Upper lobe of left lung (tissue), 6 donors: ENCODE results near the gene KIAA1614. TPM values are rescaled to one million over a fixed set of nuclear protein-coding genes. Genes with fewer than 3 reads are reported as not detected.

Source experiments
- ATAC-seq, 2 donors: fragments of 200-7000 bp; cut with Tn5 transposase; one replicate each; pipeline ENCODE4 v1.9.1; 2022; ENCODE audit warnings: mild to moderate bottlenecking in 2 of 2, moderate library complexity in 2 of 2; ENCODE audit not compliant: low FRiP score in 2 of 2
- DNase-seq, 2 donors: peaks; one replicate each; pipeline ENCODE4 v3.0.0-alpha.2; 2019 to 2020
- H3K27ac ChIP-seq, 4 donors: fragments of 200-600 bp; sonication (generic); one replicate each; pipeline ENCODE4 v1.5.1; 2016 to 2019
- H3K27me3 ChIP-seq, 4 donors: fragments of 200-600 bp; sonication (generic); one replicate each; pipeline ENCODE4 v1.5.1; 2017 to 2019
- H3K36me3 ChIP-seq, 4 donors: fragments of 200-600 bp; sonication (generic); one replicate each; pipeline ENCODE4 v1.5.1; 2016 to 2019
- H3K4me1 ChIP-seq, 4 donors: fragments of 200-600 bp; sonication (generic); one replicate each; pipeline ENCODE4 v1.5.1; 2018 to 2019
- H3K4me3 ChIP-seq, 4 donors: fragments of 200-600 bp; sonication (generic); one replicate each; pipeline ENCODE4 v1.5.1; 2017 to 2019; ENCODE audit warnings: mild to moderate bottlenecking in 2 of 4, moderate library complexity in 1 of 4
- H3K9me3 ChIP-seq, 4 donors: fragments of 200-600 bp; sonication (generic); one replicate each; pipeline ENCODE4 v1.5.1; 2018 to 2019
- EP300 ChIP-seq, 4 donors: sonication (generic); formaldehyde crosslinking; IDR thresholded peaks; one replicate each; pipeline ENCODE4 v1.5.1; 2017; ENCODE audit warnings: antibody characterized with exemption in 4 of 4, control low read depth in 2 of 4
- POLR2A ChIP-seq, 4 donors: fragments of 450-650 bp; IDR thresholded peaks; one replicate each; pipeline ENCODE4 v1.5.1; 2016 to 2017; ENCODE audit warnings: antibody characterized with exemption in 4 of 4, mild to moderate bottlenecking in 2 of 4
- POLR2AphosphoS5 ChIP-seq, 2 donors: sonication (generic); formaldehyde crosslinking; IDR thresholded peaks; one replicate each; pipeline ENCODE4 v1.5.1; 2017; ENCODE audit warnings: antibody characterized with exemption in 2 of 2
- WGBS, 2 donors: methylation state at CpG; one replicate each; pipeline ENCODE4 v1.1.5; 2017 to 2018; 5-methylcytosine and 5-hydroxymethylcytosine counted together
- total RNA-seq, 6 donors: library from RNA; depleted of rRNA in 4 of 6; stranded (reverse); fragments of >200 nt in 4 of 6; gene quantifications; one replicate each; pipeline versions ENCODE4 v1.1.0 to v1.2.1, GENCODE V29; 2016 to 2021
- TF ChIP-seq, protein P1 (sequence below), 6 experiments: fragments of 450-650 bp in 4 of 6; fragments of 200-600 bp in 2 of 6; sonication (generic) in 2 of 6; IDR thresholded peaks; one replicate each; pipeline ENCODE4 v1.5.1; 2016 to 2019; ENCODE audit warnings: antibody characterized with exemption in 6 of 6
- donor health status: DM: no; HTN: no; CAD: no; lungs with moderate emphysema.
- donor health status: DM: no; HTN: yes; CAD: no; lungs with severe emphysema.

KIAA1614 gene
- total RNA-seq, 6 donors from 2014 or later = 0.79 to 11.9 (median 4.4) TPM

DNA sequence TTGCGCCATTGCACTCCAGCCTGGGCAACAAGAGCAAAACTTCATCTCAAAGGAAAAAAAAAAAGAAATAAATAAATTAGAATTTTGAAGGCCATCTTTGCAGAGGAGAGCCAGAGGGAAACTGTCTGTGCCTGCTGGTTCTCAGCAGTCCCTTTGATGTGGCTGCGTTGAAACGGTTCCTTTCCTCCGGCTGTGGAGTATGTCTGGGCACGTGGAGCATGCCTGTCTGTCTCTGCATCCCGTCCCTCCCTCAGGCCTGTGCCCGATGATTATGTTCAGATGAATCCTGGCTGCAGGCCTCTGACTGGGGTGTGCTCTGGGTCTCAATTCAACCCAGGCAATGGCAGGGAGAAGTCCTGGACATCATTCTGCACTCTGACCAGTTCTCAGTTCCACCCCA is 33.4 kb downstream of the KIAA1614 start:
- TF ChIP-seq POLR2A (IDR thresholded peaks at IDR 0.05) (no peak), POLR2AphosphoS5 (IDR thresholded peaks at IDR 0.05) (no peak), EP300 (IDR thresholded peaks at IDR 0.05) (no peak)
- TF ChIP-seq, protein P1, sequence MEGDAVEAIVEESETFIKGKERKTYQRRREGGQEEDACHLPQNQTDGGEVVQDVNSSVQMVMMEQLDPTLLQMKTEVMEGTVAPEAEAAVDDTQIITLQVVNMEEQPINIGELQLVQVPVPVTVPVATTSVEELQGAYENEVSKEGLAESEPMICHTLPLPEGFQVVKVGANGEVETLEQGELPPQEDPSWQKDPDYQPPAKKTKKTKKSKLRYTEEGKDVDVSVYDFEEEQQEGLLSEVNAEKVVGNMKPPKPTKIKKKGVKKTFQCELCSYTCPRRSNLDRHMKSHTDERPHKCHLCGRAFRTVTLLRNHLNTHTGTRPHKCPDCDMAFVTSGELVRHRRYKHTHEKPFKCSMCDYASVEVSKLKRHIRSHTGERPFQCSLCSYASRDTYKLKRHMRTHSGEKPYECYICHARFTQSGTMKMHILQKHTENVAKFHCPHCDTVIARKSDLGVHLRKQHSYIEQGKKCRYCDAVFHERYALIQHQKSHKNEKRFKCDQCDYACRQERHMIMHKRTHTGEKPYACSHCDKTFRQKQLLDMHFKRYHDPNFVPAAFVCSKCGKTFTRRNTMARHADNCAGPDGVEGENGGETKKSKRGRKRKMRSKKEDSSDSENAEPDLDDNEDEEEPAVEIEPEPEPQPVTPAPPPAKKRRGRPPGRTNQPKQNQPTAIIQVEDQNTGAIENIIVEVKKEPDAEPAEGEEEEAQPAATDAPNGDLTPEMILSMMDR (IDR thresholded peaks at IDR 0.05) = no peak
- no peak for ATAC-seq

DNA sequence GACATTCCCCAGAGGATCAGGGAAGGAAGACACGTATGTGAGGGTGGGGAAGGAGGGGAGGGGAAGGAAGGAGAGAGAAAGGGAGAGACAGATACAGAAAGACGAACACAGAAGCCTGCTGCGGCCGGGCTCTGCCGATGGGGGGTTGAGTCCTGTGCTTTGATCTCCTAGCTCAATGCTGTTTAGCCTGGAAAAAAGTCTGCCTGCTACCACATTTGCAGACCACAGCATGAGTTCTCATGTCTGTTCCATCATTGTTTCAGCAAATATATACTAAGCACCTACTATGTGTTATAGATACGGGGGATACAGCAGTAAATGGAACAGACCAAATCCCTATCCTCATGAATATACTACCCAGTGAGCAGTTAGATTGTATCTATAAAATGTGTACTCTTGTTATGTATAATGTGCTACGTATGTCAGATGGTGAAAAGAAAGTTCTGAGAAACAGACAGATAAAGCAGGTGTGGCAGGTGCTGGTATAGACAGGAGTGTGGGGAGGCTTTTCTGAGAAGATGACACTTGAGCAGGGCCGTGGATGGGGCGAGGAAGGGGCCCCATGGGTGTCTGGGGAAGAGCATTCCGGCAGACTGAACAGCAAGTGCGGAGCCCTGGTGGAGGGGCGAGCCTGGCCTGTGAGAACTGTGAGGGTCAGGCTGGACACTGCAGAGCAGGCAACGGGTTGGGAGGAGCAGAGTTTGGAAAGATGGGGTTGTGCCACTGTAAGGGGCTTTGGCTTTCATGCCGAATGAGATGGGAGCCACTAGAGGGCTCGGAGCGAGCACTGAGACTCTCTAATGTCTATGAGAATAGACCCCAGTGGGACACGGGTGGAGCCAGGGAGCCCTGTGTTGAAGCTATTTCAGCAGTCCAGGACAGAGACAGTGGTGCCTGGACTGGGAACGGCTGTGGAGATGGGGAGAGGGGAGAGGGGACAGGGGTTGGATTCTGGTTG is 34.1 kb downstream of the KIAA1614 start:
- Histone ChIP-seq H3K36me3 (peaks cover 0 to 35% (median 18%) of the 10 kb centered on the region in 4 donors), H3K4me1 (peaks cover 0 to 2% (median 0%) of the 10 kb centered on the region in 4 donors), H3K27me3 (no peaks in the 10 kb centered on the region), H3K27ac (no peak overlapping the region), H3K4me3 (no peak overlapping the region), H3K9me3 (peaks cover 0 to 4% (median 0%) of the 10 kb centered on the region in 4 donors)
- ATAC-seq = no peak
- WGBS, 2 donors = 84 to 92% methylated on average over 18 of the region's 18 CpGs
- TF ChIP-seq EP300 (IDR thresholded peaks at IDR 0.05) = no peak
- no peak for TF ChIP-seq POLR2AphosphoS5 (IDR thresholded peaks at IDR 0.05)
- TF ChIP-seq POLR2A (IDR thresholded peaks at IDR 0.05) = no peak
- TF ChIP-seq, protein P1 (IDR thresholded peaks at IDR 0.05) = no peak
- DNase-seq = no peak

More for the DNA sequence above, 33.4 kb downstream of the KIAA1614 start:
- no peak for DNase-seq
- peaks cover 0 to 35% (median 18%) of the 10 kb centered on the region in 4 donors for H3K36me3 ChIP-seq
- peaks cover 0 to 4% (median 0%) of the 10 kb centered on the region in 4 donors for H3K9me3 ChIP-seq
- WGBS, 2 donors = 86 to 87% methylated on average over 7 of the region's 7 CpGs
- H3K4me3 ChIP-seq = no peak overlapping the region
- no peaks in the 10 kb centered on the region for H3K4me1 ChIP-seq
- H3K27ac ChIP-seq = no peak overlapping the region
- no peaks in the 10 kb centered on the region for H3K27me3 ChIP-seq

DNA sequence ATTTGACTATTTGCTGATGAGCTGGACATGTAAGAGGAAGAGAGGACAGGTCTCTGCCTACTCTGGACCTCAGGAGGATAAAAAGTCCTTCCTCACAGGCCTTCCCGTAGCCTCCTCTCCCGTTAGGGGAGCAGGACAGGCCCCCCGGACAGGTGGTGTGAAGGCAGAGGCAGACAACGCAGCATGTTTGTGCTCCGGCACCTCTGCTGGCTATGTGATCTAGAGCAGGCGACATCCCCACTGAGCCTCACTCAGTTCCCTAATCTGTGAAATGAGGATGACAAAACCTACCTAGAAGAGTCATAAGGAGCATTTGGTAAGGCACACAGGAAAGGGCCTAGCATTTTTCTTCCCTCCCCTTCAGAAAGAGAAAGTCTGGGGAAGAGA is 34.8 kb downstream of the KIAA1614 start:
- Histone ChIP-seq H3K27ac (peak overlapping the region in 1 of 4 donors; percentile 53), H3K4me3 (no peak overlapping the region), H3K27me3 (no peaks in the 10 kb centered on the region), H3K9me3 (peaks cover 0 to 4% (median 0%) of the 10 kb centered on the region in 4 donors), H3K36me3 (peaks cover 0 to 35% (median 18%) of the 10 kb centered on the region in 4 donors), H3K4me1 (peaks cover 0 to 6% (median 0%) of the 10 kb centered on the region in 4 donors)
- no peak for DNase-seq
- 80 to 99% methylated on average over 4 to 6 of the region's 6 CpGs for WGBS, 2 donors
- ATAC-seq = no peak
- TF ChIP-seq POLR2AphosphoS5 (IDR thresholded peaks at IDR 0.05) (no peak), POLR2A (IDR thresholded peaks at IDR 0.05) (no peak), EP300 (IDR thresholded peaks at IDR 0.05) (no peak)
- TF ChIP-seq, protein P1 (IDR thresholded peaks at IDR 0.05) = no peak

DNA sequence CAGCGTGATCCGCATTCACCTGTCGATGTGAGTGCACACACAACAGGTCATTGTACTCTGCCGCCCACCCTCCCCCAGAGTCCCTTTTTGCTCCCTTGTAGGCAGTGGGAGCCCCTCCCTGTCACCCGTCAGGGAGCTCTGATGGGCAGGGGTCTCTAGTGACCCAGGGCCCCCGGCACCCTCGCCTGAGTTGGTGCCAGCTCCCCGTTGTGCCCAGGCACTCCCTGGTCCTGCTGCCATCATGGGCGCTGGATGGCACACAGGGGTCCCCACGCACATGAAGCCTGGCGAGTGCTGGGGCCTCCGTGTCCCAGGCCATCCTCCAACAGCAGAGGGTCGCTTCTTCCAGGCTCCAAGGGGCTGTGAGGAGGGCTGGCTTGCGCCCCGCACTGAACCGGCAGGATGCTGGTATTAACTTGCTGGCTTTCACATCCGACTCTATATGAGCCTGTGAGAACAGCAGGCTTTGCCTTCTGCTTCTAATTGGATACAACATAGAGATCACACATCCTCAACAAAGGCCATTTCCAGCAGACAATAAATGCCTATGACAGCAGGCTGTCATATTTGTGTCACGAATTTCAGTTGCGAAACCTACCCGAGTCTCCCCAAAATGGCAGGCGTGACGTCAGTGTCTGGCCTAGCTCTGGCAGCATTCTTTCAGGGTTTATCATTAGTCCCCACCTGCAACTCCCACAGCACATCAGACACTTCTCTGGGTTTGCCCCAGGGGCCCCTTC is 35.4 kb downstream of the KIAA1614 start:
- H3K4me1 ChIP-seq = peaks cover 0 to 6% (median under 1%) of the 10 kb centered on the region in 4 donors
- H3K27me3 ChIP-seq = no peaks in the 10 kb centered on the region
- TF ChIP-seq EP300 (IDR thresholded peaks at IDR 0.05) (no peak), POLR2AphosphoS5 (IDR thresholded peaks at IDR 0.05) (peak in 1 of 2 donors; percentile 21), POLR2A (IDR thresholded peaks at IDR 0.05) (no peak)
- TF ChIP-seq, protein P1 (IDR thresholded peaks at IDR 0.05) = no peak
- H3K36me3 ChIP-seq = peaks cover 0 to 35% (median 18%) of the 10 kb centered on the region in 4 donors
- DNase-seq = peak in 1 of 2 donors; percentile 74
- WGBS, 2 donors = 90 to 92% methylated on average over 19 to 22 of the region's 22 CpGs
- peaks cover 0 to 4% (median 0%) of the 10 kb centered on the region in 4 donors for H3K9me3 ChIP-seq
- peak overlapping the region in 2 of 4 donors; percentile 22 to 53 for H3K27ac ChIP-seq
- ATAC-seq = no peak
- no peak overlapping the region for H3K4me3 ChIP-seq
